H1 (cell line): ENCODE data around the gene WDR7. TPM values are rescaled to one million over a fixed set of nuclear protein-coding genes. Genes with fewer than 3 reads are reported as not detected.

Source experiments
- CHD1 ChIP-seq: IDR thresholded peaks from 2 replicates; pipeline ENCODE4 v1.6.1; 2012; ENCODE audit warnings: low read depth, low read length, improper control_type of control experiment
- JUN ChIP-seq: IDR thresholded peaks from 2 replicates; pipeline ENCODE4 v1.6.1; 2011; ENCODE audit warnings: low read depth, mild to moderate bottlenecking, improper control_type of control experiment, low read length
- JUND ChIP-seq: IDR thresholded peaks from 2 replicates; pipeline ENCODE4 v1.6.1; 2011; ENCODE audit warnings: mild to moderate bottlenecking, improper control_type of control experiment, low read length
- SP1 ChIP-seq: IDR thresholded peaks from 2 replicates; pipeline ENCODE4 v1.6.1; 2011; ENCODE audit warnings: low read depth, low read length
- SP4 ChIP-seq: IDR thresholded peaks from 2 replicates; pipeline ENCODE4 v1.6.1; 2012; ENCODE audit warnings: low read length, inconsistent platforms
- SUZ12 ChIP-seq: fragments of 200-600 bp; sonication (generic); IDR thresholded peaks from 2 replicates; pipeline ENCODE4 v1.6.1; 2012; ENCODE audit warnings: mild to moderate bottlenecking, inconsistent platforms, low read length, moderate library complexity, mixed read lengths
- TCF12 ChIP-seq: IDR thresholded peaks from 2 replicates; pipeline ENCODE4 v1.6.1; 2011; ENCODE audit warnings: low read depth, mild to moderate bottlenecking, low read length
- TEAD4 ChIP-seq: IDR thresholded peaks from 2 replicates; pipeline ENCODE4 v1.6.1; 2012; ENCODE audit warnings: low read depth, low read length, inconsistent platforms, mixed read lengths
- polyA plus RNA-seq, 7 experiments: library from polyadenylated mRNA; depleted of rRNA in 3 of 7; stranded (reverse) in 5 of 7; unstranded in 2 of 7; fragments of >200 nt in 5 of 7; fragments of 200-250 nt in 2 of 7; gene quantifications; 1 replicate in 5 of 7; 2 replicates in 1 of 7; 4 replicates in 1 of 7; pipeline versions ENCODE4 v1.2.1 to v1.2.3, GENCODE V29; 2011 to 2013; ENCODE audit warnings: missing spikeins in 2 of 7, mixed read lengths in 2 of 7
- total RNA-seq: library from RNA; stranded (reverse); fragmentation: NEBNext Ultra II Directional; extraction: Animal tissue kit (Norgen Biotek cat#: 25700); gene quantifications from 2 replicates; pipeline ENCODE4 v1.2.1, GENCODE V29; 2021
- TF ChIP-seq, protein P1 (sequence below): fragments of 300-600 bp; sonication (generic); IDR thresholded peaks from 2 replicates; pipeline ENCODE4 v1.7.1; 2012; ENCODE audit warnings: low read length, moderate library complexity, mild to moderate bottlenecking, inconsistent platforms; ENCODE audit not compliant: insufficient replicate concordance

The WDR7 gene
- total and polyA plus RNA-seq, 2 of the 8 experiments (the other 6 are each of a cell fraction or from before 2014, with no cell fraction given): 5.5 to 15.2 TPM

DNA sequence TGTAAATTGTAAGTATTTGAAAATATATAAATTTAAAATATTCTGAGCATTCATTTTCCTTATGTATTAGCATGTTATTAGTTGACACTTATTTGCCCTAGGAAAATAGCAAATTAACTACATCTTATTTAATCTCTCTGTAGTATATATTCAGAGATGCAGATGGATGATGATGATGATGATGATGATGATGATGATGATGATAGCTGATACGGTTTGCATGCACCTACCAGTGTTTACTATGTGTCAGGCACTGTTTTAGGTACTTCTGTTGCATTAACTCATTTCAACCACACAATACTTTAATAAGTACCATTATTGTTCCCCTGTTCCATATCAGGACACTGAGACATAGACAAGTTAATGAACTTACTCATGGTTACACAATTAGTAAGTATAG, 304.3 kb downstream of the WDR7 start (continued):
- TF ChIP-seq, protein P1, sequence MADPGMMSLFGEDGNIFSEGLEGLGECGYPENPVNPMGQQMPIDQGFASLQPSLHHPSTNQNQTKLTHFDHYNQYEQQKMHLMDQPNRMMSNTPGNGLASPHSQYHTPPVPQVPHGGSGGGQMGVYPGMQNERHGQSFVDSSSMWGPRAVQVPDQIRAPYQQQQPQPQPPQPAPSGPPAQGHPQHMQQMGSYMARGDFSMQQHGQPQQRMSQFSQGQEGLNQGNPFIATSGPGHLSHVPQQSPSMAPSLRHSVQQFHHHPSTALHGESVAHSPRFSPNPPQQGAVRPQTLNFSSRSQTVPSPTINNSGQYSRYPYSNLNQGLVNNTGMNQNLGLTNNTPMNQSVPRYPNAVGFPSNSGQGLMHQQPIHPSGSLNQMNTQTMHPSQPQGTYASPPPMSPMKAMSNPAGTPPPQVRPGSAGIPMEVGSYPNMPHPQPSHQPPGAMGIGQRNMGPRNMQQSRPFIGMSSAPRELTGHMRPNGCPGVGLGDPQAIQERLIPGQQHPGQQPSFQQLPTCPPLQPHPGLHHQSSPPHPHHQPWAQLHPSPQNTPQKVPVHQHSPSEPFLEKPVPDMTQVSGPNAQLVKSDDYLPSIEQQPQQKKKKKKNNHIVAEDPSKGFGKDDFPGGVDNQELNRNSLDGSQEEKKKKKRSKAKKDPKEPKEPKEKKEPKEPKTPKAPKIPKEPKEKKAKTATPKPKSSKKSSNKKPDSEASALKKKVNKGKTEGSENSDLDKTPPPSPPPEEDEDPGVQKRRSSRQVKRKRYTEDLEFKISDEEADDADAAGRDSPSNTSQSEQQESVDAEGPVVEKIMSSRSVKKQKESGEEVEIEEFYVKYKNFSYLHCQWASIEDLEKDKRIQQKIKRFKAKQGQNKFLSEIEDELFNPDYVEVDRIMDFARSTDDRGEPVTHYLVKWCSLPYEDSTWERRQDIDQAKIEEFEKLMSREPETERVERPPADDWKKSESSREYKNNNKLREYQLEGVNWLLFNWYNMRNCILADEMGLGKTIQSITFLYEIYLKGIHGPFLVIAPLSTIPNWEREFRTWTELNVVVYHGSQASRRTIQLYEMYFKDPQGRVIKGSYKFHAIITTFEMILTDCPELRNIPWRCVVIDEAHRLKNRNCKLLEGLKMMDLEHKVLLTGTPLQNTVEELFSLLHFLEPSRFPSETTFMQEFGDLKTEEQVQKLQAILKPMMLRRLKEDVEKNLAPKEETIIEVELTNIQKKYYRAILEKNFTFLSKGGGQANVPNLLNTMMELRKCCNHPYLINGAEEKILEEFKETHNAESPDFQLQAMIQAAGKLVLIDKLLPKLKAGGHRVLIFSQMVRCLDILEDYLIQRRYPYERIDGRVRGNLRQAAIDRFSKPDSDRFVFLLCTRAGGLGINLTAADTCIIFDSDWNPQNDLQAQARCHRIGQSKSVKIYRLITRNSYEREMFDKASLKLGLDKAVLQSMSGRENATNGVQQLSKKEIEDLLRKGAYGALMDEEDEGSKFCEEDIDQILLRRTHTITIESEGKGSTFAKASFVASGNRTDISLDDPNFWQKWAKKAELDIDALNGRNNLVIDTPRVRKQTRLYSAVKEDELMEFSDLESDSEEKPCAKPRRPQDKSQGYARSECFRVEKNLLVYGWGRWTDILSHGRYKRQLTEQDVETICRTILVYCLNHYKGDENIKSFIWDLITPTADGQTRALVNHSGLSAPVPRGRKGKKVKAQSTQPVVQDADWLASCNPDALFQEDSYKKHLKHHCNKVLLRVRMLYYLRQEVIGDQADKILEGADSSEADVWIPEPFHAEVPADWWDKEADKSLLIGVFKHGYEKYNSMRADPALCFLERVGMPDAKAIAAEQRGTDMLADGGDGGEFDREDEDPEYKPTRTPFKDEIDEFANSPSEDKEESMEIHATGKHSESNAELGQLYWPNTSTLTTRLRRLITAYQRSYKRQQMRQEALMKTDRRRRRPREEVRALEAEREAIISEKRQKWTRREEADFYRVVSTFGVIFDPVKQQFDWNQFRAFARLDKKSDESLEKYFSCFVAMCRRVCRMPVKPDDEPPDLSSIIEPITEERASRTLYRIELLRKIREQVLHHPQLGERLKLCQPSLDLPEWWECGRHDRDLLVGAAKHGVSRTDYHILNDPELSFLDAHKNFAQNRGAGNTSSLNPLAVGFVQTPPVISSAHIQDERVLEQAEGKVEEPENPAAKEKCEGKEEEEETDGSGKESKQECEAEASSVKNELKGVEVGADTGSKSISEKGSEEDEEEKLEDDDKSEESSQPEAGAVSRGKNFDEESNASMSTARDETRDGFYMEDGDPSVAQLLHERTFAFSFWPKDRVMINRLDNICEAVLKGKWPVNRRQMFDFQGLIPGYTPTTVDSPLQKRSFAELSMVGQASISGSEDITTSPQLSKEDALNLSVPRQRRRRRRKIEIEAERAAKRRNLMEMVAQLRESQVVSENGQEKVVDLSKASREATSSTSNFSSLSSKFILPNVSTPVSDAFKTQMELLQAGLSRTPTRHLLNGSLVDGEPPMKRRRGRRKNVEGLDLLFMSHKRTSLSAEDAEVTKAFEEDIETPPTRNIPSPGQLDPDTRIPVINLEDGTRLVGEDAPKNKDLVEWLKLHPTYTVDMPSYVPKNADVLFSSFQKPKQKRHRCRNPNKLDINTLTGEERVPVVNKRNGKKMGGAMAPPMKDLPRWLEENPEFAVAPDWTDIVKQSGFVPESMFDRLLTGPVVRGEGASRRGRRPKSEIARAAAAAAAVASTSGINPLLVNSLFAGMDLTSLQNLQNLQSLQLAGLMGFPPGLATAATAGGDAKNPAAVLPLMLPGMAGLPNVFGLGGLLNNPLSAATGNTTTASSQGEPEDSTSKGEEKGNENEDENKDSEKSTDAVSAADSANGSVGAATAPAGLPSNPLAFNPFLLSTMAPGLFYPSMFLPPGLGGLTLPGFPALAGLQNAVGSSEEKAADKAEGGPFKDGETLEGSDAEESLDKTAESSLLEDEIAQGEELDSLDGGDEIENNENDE: no peak
- TF ChIP-seq TCF12 (no peak), CHD1 (no peak), TEAD4 (no peak), JUN (no peak), SP1 (no peak), SP4 (no peak), JUND (no peak), SUZ12 (no peak)
